KMS-11 (cell line): ENCODE data around the gene TSHZ3.

Experiments used
- H2AFZ ChIP-seq: fragments of 200-600 bp; sonication (generic); 2 replicates; pipeline ENCODE4 v1.6.1; 2016; ENCODE audit warnings: antibody characterized with exemption, mixed run types, low read depth
- H3K27ac ChIP-seq: fragments of 200-600 bp; sonication (generic); 2 replicates; pipeline ENCODE4 v1.6.1; 2016; ENCODE audit warnings: mild to moderate bottlenecking, mixed run types
- H3K27me3 ChIP-seq: fragments of 200-600 bp; sonication (generic); 2 replicates; pipeline ENCODE4 v1.6.1; 2017; ENCODE audit warnings: mild to moderate bottlenecking, low read depth, mixed run types, moderate library complexity; ENCODE audit not compliant: insufficient read depth
- H3K36me3 ChIP-seq: fragments of 200-600 bp; sonication (generic); 2 replicates; pipeline ENCODE4 v1.6.1; 2017; ENCODE audit warnings: mild to moderate bottlenecking, mixed run types; ENCODE audit not compliant: insufficient read depth
- H3K4me1 ChIP-seq: fragments of 200-600 bp; sonication (generic); 2 replicates; pipeline ENCODE4 v1.6.1; 2016; ENCODE audit warnings: mild to moderate bottlenecking, low read depth, mixed run types; ENCODE audit not compliant: poor library complexity, severe bottlenecking
- H3K4me2 ChIP-seq: fragments of 200-600 bp; sonication (generic); 2 replicates; pipeline ENCODE4 v1.7.0; 2016; ENCODE audit warnings: mild to moderate bottlenecking, mixed run types
- H3K4me3 ChIP-seq: fragments of 200-600 bp; sonication (generic); IDR thresholded peaks from 2 replicates; pipeline ENCODE4 v1.6.1; 2017; ENCODE audit warnings: low read depth, low read length, mixed read lengths; ENCODE audit not compliant: insufficient read depth
- H3K79me2 ChIP-seq: fragments of 200-600 bp; sonication (generic); 2 replicates; pipeline ENCODE4 v1.6.1; 2016; ENCODE audit warnings: low read depth, mixed run types; ENCODE audit not compliant: insufficient read depth
- H3K9ac ChIP-seq: fragments of 200-600 bp; sonication (generic); 2 replicates; pipeline ENCODE4 v1.6.1; 2016; ENCODE audit warnings: mild to moderate bottlenecking, mixed run types
- H4K20me1 ChIP-seq: fragments of 200-600 bp; sonication (generic); 2 replicates; pipeline ENCODE4 v1.6.1; 2016; ENCODE audit warnings: mild to moderate bottlenecking, mixed run types; ENCODE audit not compliant: insufficient read depth
- CTCF ChIP-seq: fragments of 200-600 bp; sonication (generic); conservative IDR thresholded peaks from 2 replicates; pipeline ENCODE4 v1.6.1; 2017; ENCODE audit warnings: low read depth, mild to moderate bottlenecking, antibody characterized with exemption, low read length, moderate library complexity, mixed read lengths

Gene TSHZ3

GRCh38 chr19:31300422-31300821 is 48.8 kb downstream of the TSHZ3 start:
- Histone ChIP-seq H3K4me1 (no peaks in the 10 kb centered on the region), H3K27ac (no peak overlapping the region), H3K4me2 (no peak overlapping the region), H4K20me1 (0 out of 2 replicates have a peak, but pooled peaks cover 3% of the 10 kb centered on the region), H2AFZ (no peak overlapping the region), H3K36me3 (no peaks in the 10 kb centered on the region), H3K27me3 (no peaks in the 10 kb centered on the region), H3K4me3 (no peak overlapping the region), H3K9ac (no peak overlapping the region), H3K79me2 (no peaks in the 10 kb centered on the region)
- no peak for TF ChIP-seq CTCF

- Histone ChIP-seq H3K9ac (no peak overlapping the region), H3K4me2 (no peak overlapping the region), H3K27ac (no peak overlapping the region), H3K36me3 (no peaks in the 10 kb centered on the region), H3K27me3 (no peaks in the 10 kb centered on the region), H3K4me3 (no peak overlapping the region), H3K79me2 (no peaks in the 10 kb centered on the region), H3K4me1 (no peaks in the 10 kb centered on the region), H4K20me1 (no peaks in the 10 kb centered on the region), H2AFZ (no peak overlapping the region)
- no peak for TF ChIP-seq CTCF
Observed at GRCh38 chr19:31299665-31300064, 49.6 kb downstream of the TSHZ3 start.

GRCh38 chr19:31297991-31298390 is 51.2 kb downstream of the TSHZ3 start:
- no peak overlapping the region for H2AFZ ChIP-seq
- H3K79me2 ChIP-seq = no peaks in the 10 kb centered on the region
- no peak overlapping the region for H3K9ac ChIP-seq
- H3K4me2 ChIP-seq = no peak overlapping the region
- H3K36me3 ChIP-seq = no peaks in the 10 kb centered on the region
- no peak overlapping the region for H3K4me3 ChIP-seq
- no peak for TF ChIP-seq CTCF
- H3K27ac ChIP-seq = no peak overlapping the region
- no peaks in the 10 kb centered on the region for H3K4me1 ChIP-seq
- no peaks in the 10 kb centered on the region for H4K20me1 ChIP-seq
- no peaks in the 10 kb centered on the region for H3K27me3 ChIP-seq

- Histone ChIP-seq H3K27me3 (no peaks in the 10 kb centered on the region), H3K27ac (no peak overlapping the region), H3K4me2 (no peak overlapping the region), H3K36me3 (no peaks in the 10 kb centered on the region), H3K79me2 (no peaks in the 10 kb centered on the region), H3K4me1 (no peaks in the 10 kb centered on the region), H3K9ac (no peak overlapping the region), H4K20me1 (no peaks in the 10 kb centered on the region), H3K4me3 (no peak overlapping the region), H2AFZ (no peak overlapping the region)
- TF ChIP-seq CTCF = no peak
Observed at GRCh38 chr19:31296741-31297390, 52.4 kb downstream of the TSHZ3 start.
